Neural cell (in vitro differentiated cells): Measurements from ENCODE around the gene ZNF132. TPM values are rescaled to one million over a fixed set of nuclear protein-coding genes. Genes with fewer than 3 reads are reported as not detected.
A peak's percentile ranks its signal among the peaks of the same experiment; 100 is the strongest.
"Not testable (repeated sequence)": the region's sequence is repeated elsewhere in the genome, so short reads cannot be mapped to it uniquely, and the experiment has no call there.

ENCODE experiments used
- H2AFZ ChIP-seq: fragments of 200-600, 300-800 bp; sonication (generic), shearing (Covaris generic); 2 replicates; pipeline ENCODE4 v1.6.0; 2014; ENCODE audit warnings: low read depth, mild to moderate bottlenecking, antibody characterized with exemption, low read length, moderate library complexity
- H3F3A ChIP-seq: fragments of 200-600 bp; shearing (Covaris generic); 2 replicates; pipeline ENCODE4 v1.6.1; 2016; ENCODE audit warnings: mild to moderate bottlenecking, moderate library complexity, mixed read lengths, antibody characterized with exemption, low read length; ENCODE audit not compliant: insufficient read depth, poor library complexity, severe bottlenecking
- H3K27ac ChIP-seq: fragments of 200-600, 300-800 bp; sonication (generic), shearing (Covaris generic); 2 replicates; pipeline ENCODE4 v1.5.1; 2014; ENCODE audit warnings: mild to moderate bottlenecking, low read length, moderate library complexity
- H3K27me3 ChIP-seq: fragments of 300-800, 200-600 bp; sonication (generic), shearing (Covaris generic); 2 replicates; pipeline ENCODE4 v1.6.0; 2014; ENCODE audit warnings: mild to moderate bottlenecking, low read depth, low read length, moderate library complexity; ENCODE audit not compliant: insufficient read depth
- H3K36me3 ChIP-seq: fragments of 300-800, 200-600 bp; sonication (generic), shearing (Covaris generic); 2 replicates; pipeline ENCODE4 v1.5.1; 2014; ENCODE audit warnings: mild to moderate bottlenecking, antibody characterized with exemption, low read length, moderate library complexity; ENCODE audit not compliant: insufficient read depth
- H3K4me2 ChIP-seq: fragments of 300-800, 200-600 bp; sonication (generic), shearing (Covaris generic); 2 replicates; pipeline ENCODE4 v1.6.0; 2014; ENCODE audit warnings: mild to moderate bottlenecking, low read length
- H3K4me3 ChIP-seq: fragments of 300-800, 200-600 bp; sonication (generic), shearing (Covaris generic); 2 replicates; pipeline ENCODE4 v1.5.1; 2014; ENCODE audit warnings: mild to moderate bottlenecking, low read length, moderate library complexity
- H3K79me2 ChIP-seq: fragments of 200-600 bp; shearing (Covaris generic); replicated peaks from 2 replicates; pipeline ENCODE4 v1.6.0; 2014; ENCODE audit warnings: mild to moderate bottlenecking, low read length, moderate library complexity; ENCODE audit not compliant: insufficient read depth
- H3K9ac ChIP-seq: fragments of 300-800, 200-600 bp; sonication (generic), shearing (Covaris generic); 2 replicates; pipeline ENCODE4 v1.6.1; 2016; ENCODE audit warnings: mild to moderate bottlenecking, low read length, mixed read lengths
- H3K9me2 ChIP-seq: fragments of 200-600 bp; shearing (Covaris generic); 2 replicates; pipeline ENCODE4 v1.6.1; 2016; ENCODE audit warnings: mild to moderate bottlenecking, low read length, mixed read lengths; ENCODE audit not compliant: insufficient read depth
- H3K9me3 ChIP-seq: fragments of 200-600, 300-800 bp; sonication (generic), shearing (Covaris generic); 2 replicates; pipeline ENCODE4 v1.6.1; 2016; ENCODE audit warnings: mild to moderate bottlenecking, mixed run types, low read length, moderate library complexity, mixed read lengths
- H4K20me1 ChIP-seq: fragments of 200-600 bp; shearing (Covaris generic); 2 replicates; pipeline ENCODE4 v1.6.1; 2016; ENCODE audit warnings: mild to moderate bottlenecking, mixed run types; ENCODE audit not compliant: insufficient read depth
- CTCF ChIP-seq: fragments of 450-650 bp; IDR thresholded peaks from 2 replicates; pipeline ENCODE4 v1.5.1; 2014; ENCODE audit warnings: antibody characterized with exemption, mild to moderate bottlenecking, moderate library complexity; ENCODE audit not compliant: poor library complexity, severe bottlenecking
- EP300 ChIP-seq: fragments of 450-650 bp; conservative IDR thresholded peaks from 2 replicates; pipeline ENCODE4 v1.6.1; 2014; ENCODE audit warnings: antibody characterized with exemption, mild to moderate bottlenecking, moderate library complexity; ENCODE audit not compliant: poor library complexity, severe bottlenecking
- EZH2 ChIP-seq: fragments of 200-600, 300-800 bp; shearing (Covaris generic), sonication (generic); IDR thresholded peaks from 2 replicates; pipeline ENCODE4 v1.6.1; 2014; ENCODE audit warnings: antibody characterized with exemption, low read length, borderline replicate concordance, mild to moderate bottlenecking; ENCODE audit not compliant: insufficient read depth, poor library complexity, severe bottlenecking
- MXI1 ChIP-seq: fragments of 450-650 bp; conservative IDR thresholded peaks from 2 replicates; pipeline ENCODE4 v1.6.1; 2014; ENCODE audit warnings: antibody characterized with exemption, mild to moderate bottlenecking; ENCODE audit not compliant: poor library complexity, severe bottlenecking
- POLR2AphosphoS5 ChIP-seq: IDR thresholded peaks from 2 replicates; pipeline ENCODE4 v1.6.1; 2012
- RAD21 ChIP-seq: fragments of 450-650 bp; conservative IDR thresholded peaks from 2 replicates; pipeline ENCODE4 v1.6.1; 2014; ENCODE audit warnings: antibody characterized with exemption, mild to moderate bottlenecking, moderate library complexity
- REST ChIP-seq: IDR thresholded peaks from 2 replicates; pipeline ENCODE4 v1.6.1; 2012; ENCODE audit warnings: borderline replicate concordance
- SMC3 ChIP-seq: fragments of 450-650 bp; conservative IDR thresholded peaks from 2 replicates; pipeline ENCODE4 v1.6.1; 2014; ENCODE audit warnings: antibody characterized with exemption, mild to moderate bottlenecking, moderate library complexity; ENCODE audit not compliant: poor library complexity
- TAF1 ChIP-seq: IDR thresholded peaks from 2 replicates; pipeline ENCODE4 v1.6.1; 2012; ENCODE audit warnings: low read depth
- polyA plus RNA-seq: library from polyadenylated mRNA; depleted of rRNA; stranded (reverse); fragments of >200 nt; gene quantifications from 2 replicates; pipeline ENCODE4 v1.2.3, GENCODE V29; 2014

Gene ZNF132
- polyA plus RNA-seq, 1 donor from 2014 or later: 0.77 TPM

GRCh38 chr19:58406818-58407657 lies 32.9 kb downstream of the ZNF132 start:
- TF ChIP-seq REST (no peak), RAD21 (no peak), CTCF (no peak), TAF1 (no peak), EZH2 (no peak), POLR2AphosphoS5 (no peak), EP300 (no peak), SMC3 (no peak), MXI1 (no peak)
- Histone ChIP-seq H3K4me3 (peak overlapping the region; percentile 99), H3K27me3 (no peaks in the 10 kb centered on the region), H3K4me2 (peak overlapping the region; percentile 91), H3K9me3 (no peaks in the 10 kb centered on the region), H2AFZ (no peak overlapping the region), H3F3A (no peaks in the 10 kb centered on the region), H4K20me1 (no peaks in the 10 kb centered on the region), H3K27ac (no peak overlapping the region), H3K79me2 (peaks cover 16% of the 10 kb centered on the region), H3K9me2 (no peaks in the 10 kb centered on the region), H3K9ac (peak overlapping the region; percentile 90), H3K36me3 (no peaks in the 10 kb centered on the region)

- not testable (repeated sequence) for H3K9me2 ChIP-seq, H4K20me1 ChIP-seq, H3K4me3 ChIP-seq, H3K9me3 ChIP-seq, H3K36me3 ChIP-seq, H3K9ac ChIP-seq, H3K27me3 ChIP-seq, H3K4me2 ChIP-seq, H2AFZ ChIP-seq, H3K27ac ChIP-seq, H3F3A ChIP-seq
- peaks cover 15% of the 10 kb centered on the region for H3K79me2 ChIP-seq
Observed at GRCh38 chr19:58403920-58404478, 36.0 kb downstream of the ZNF132 start.
